Omental fat pad (tissue), 4 donors: ENCODE results near the gene SIN3B. TPM values are rescaled to one million over a fixed set of nuclear protein-coding genes. Genes with fewer than 3 reads are reported as not detected.

Source experiments
- ATAC-seq: fragments of 150-250 bp; one replicate; pipeline ENCODE4 v1.9.1; 2016; ENCODE audit warnings: mild to moderate bottlenecking, moderate library complexity; ENCODE audit not compliant: low FRiP score
- DNase-seq: peaks from one replicate; pipeline ENCODE4 v3.0.0-alpha.2; 2019; ENCODE audit warnings: low spot score
- CTCF ChIP-seq, 3 donors: fragments of 450-650 bp; IDR thresholded peaks; one replicate each; pipeline ENCODE4 v1.5.1; 2016 to 2017; ENCODE audit warnings: antibody characterized with exemption in 3 of 3, mild to moderate bottlenecking in 3 of 3, moderate library complexity in 2 of 3
- total RNA-seq, 4 donors: library from RNA; depleted of rRNA; stranded (reverse); fragments of >200 nt; gene quantifications; one replicate each; pipeline ENCODE4 v1.1.0, GENCODE V29; 2016

Gene SIN3B
- total RNA-seq, 4 donors from 2014 or later = 33.7 to 87.8 (median 44.9) TPM

- DNase-seq = no peak
- no peak for ATAC-seq
- no peak for TF ChIP-seq CTCF (IDR thresholded peaks at IDR 0.05)
Observed at GRCh38 chr19:16862826-16863415, 33.7 kb downstream of the SIN3B start.

- no peak for TF ChIP-seq CTCF (IDR thresholded peaks at IDR 0.05)
- ATAC-seq (no peak), DNase-seq (no peak)
Observed at GRCh38 chr19:16867211-16867610, 38.0 kb downstream of the SIN3B start.

DNA sequence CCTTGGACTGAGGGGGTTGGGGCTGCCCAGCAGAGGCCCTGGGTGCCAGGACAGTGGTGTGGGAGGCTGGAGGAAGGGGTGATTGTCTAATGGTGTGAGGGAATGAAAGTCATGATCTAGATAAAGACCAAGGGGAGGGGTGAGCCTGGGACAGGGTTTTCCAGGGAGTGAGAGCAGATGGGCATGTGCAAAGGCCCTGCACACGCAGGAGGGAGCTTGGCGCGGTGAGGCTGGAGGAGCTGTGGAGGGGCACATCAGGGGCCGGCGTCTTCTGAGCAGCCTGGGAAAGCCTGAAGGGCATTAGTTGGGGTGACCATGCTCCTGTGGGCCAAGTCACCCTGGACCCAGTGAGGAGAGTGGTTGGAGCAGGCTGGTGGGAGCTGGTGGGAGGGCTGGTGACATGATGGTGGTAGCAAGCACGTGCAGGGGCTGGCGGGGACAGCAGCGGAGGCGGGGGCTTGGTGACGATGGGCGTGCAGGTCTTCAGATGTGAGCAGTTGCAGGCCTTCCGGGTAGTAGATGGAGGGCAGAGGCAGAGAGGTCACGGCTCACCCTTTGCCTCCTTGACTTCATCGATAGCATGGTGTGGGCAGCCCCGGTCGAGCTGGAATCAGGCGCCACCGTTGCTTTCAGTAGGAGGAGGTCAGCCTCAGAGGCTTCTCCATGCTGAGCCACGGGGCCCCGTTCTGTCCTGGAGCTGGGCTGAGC, 39.4 kb downstream of the SIN3B start:
- no peak for TF ChIP-seq CTCF (IDR thresholded peaks at IDR 0.05)
- DNase-seq (no peak), ATAC-seq (no peak)

DNA sequence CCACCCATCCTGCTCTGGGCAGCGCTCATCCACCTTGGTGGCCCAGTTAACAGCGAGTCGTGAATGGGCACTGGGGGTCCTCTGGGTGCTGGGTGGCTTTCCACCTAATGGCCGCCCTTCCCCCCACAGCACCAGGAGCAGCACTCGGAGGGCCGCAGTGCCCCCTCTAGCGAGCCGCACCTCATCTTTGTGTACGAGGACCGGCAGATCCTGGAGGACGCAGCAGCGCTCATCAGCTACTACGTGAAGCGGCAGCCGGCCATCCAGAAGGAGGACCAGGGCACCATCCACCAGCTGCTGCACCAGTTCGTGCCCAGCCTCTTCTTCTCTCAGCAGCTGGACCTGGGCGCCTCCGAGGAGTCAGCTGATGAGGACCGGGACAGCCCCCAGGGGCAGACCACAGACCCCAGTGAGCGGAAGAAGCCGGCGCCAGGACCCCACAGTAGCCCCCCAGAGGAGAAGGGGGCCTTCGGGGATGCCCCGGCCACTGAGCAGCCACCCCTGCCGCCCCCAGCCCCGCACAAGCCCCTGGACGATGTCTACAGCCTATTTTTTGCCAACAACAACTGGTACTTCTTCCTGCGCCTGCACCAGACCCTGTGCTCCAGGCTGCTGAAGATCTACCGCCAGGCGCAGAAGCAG, 40.3 kb downstream of the SIN3B start:
- ATAC-seq = no peak
- no peak for DNase-seq
- no peak for TF ChIP-seq CTCF (IDR thresholded peaks at IDR 0.05)

DNA sequence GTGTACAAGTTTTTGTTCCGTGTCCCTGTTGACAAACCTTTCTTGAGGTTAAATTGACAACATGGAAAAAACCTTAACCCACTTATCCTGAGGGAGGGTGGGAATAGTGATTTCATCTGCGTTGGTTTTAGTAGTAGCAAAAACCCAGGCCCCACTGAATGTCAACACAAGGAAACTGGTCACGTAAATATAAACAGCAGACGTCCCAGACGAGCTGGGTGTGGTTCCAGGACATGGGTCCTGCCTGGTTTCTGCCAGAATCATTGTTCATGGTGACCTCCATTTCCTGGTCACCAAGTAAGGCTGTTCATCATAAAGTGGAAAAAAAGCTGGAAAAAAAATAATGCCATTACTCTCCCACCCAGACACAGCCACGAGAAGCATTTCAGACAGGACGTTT, 42.7 kb downstream of the SIN3B start:
- ATAC-seq (no peak), DNase-seq (no peak)
- TF ChIP-seq CTCF (IDR thresholded peaks at IDR 0.05) = no peak

- DNase-seq (no peak), ATAC-seq (no peak)
- TF ChIP-seq CTCF (IDR thresholded peaks at IDR 0.05) = no peak
Observed at GRCh38 chr19:16872728-16873127, 43.5 kb downstream of the SIN3B start.
